GM21526 (cell line): Measurements from ENCODE around the gene DDX56.
"Not testable (repeated sequence)": the region's sequence is repeated elsewhere in the genome, so short reads cannot be mapped to it uniquely, and the experiment has no call there.

Source experiments
- ATAC-seq: cut with Tn5 transposase; IDR thresholded peaks from one replicate; pipeline ENCODE4 v1.9.1; 2021; ENCODE audit warnings: moderate library complexity; ENCODE audit not compliant: unreplicated experiment, low FRiP score

Gene DDX56

DNA sequence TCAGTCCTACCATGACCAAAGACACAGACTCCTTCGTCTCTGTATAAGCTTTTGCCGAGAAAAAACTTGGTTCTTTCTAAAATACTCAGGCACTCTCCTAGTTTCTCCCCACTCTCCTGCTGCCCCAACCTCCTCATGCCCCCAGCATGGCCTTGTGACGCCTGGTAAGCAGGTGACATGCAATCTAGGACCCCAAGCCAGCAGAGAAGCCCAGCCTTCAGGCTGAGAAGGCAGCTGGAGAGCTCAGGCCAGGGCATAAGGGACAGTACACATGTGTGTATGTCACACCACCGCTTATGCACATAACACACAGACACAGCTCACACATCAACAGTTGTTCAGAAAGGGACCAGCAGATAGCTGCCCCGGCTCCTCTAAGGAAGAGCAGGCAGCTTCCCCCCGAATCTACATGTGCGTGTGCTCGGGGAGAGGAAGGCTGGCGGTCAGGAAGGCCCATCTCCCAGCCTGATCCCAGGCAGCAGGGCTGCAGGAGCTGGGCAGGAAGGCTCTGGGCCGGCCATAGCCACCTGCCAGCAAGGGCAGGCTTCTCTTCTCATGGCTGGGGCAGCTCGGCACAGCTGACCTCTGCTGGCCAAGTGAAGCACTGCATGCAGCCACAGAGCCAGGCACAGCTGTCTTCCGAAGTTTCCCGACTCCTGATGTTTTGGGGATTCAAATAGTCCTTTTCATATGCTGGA, 8.5 kb downstream of the DDX56 start:
- ATAC-seq = no peak

DNA sequence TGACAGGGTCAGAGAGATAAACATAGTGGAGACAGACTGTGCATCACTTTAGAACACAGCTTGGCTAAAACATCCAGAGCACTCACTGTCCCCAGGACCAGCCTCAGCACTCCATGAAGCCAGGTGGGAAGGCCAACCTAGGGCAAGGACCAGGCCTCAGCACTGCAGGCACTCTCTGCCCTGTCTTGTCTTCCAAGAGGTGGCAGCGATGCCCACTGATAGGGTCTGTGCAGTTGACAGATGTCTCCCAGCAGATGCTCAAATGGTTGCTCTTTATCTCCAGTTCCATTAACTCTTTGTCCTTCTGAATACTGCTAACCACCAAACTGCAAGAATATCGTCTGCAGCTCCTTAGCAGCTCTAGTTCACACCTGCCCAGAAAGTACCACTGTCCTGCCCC, 9.1 kb downstream of the DDX56 start:
- no peak for ATAC-seq

DNA sequence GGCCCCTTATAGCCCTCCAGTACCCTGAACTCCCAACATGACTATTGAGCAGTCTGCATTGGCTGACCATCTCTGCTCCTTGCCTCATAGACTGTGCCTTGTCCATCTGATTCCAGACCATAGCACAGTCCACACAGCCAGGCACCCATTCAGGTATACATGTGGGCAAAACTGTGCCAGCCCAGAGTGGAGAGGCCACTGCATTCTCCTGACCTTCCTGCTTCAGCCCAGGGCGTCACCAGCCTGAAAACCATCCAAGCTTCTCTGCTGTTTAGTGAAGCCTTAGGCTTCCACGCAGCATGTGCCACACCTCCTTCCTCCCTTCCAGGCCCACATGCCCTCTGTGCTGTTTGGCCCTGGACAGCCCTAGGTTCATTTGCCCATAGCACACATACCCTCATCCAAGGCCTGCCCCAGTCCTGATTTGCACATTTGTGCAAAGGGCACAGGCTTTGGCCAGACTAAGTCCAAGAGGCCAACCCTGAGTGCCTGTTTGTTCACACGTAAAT, 10.5 kb downstream of the DDX56 start:
- no peak for ATAC-seq

DNA sequence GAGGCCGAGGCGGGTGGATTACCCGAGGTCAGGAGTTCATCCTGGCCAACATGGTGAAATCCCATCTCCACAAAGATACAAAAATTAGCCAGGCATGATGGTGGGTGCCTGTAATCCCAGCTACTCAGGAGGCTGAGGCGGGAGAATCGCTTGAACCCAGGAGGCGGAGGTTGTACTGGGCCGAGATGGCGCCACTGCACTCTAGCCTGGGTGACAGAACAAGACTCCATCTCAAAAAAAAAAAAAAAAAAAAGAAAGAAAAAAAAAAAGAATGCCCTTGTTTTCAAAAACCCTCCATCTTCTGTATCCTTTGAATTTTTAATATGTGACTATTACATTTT, 11.1 kb downstream of the DDX56 start:
- not testable (repeated sequence) for ATAC-seq

DNA sequence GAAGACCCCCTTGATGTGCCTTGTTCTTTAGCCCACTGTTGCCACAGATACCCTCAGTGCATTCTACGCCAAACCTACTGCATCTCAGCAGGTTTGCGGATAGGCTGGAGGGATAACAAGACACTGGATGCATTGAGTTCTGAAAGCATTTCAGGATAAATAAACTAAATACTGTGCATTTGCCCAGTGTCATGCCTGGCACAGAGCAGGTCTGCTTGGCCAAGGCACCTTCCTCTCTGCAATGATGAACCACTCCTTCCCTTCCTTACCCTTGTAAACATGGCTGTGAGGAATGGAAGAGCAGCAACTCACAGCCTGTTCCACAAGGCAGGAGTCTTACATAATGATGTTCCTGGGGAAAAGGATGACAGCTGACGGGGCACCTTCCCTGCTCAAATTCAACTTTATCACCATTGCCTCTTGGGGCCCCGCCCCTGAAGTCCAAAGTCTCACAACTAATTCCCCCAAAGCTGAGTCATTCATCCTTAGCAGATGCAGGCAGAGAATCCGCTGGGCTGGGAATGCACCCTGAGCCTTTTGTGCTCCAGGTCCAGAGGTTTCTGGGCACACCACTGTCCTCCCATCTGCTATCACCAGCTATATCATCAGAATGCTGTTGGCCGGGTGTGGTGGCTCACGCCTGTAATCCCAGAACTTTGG, 11.6 kb downstream of the DDX56 start:
- no peak for ATAC-seq

DNA sequence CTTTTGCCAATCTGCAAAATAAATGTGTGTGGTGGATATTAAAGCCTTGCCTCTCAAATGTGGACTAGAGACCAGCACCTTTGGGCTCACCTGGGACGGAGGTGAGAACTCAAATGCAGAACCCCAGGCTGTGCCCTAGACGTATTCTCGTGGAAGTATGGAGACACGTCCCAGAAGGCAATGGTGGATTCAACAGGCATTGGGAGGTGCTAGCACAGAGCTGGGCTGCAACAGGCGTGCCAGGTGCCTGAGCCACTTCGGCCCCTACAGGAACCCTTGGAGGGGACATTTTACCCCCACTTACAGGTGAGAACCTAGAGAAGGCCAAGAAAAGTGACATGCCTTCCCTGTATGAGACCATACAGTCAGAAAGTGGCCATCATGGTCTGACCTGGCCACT, 12.2 kb downstream of the DDX56 start:
- ATAC-seq = no peak

DNA sequence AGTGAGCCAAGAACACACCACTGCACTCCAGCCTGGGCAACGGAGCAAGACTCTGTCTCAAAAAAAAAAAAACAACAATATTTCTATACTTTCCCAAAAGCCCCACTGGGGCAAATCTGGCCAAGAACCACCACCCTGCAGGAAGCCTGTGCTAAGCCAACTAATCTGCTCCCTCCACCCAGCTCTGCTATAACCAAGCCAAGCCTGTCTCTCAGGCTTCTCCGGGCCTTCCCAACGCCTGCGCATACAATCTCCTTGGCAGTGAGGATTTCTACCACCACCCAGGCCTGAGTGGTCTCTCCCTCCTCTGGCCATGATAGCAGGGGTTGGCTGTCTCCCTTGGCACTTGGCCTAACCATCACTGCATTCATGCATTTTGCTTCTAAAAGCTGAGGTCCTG, 14.2 kb downstream of the DDX56 start:
- ATAC-seq = no peak

DNA sequence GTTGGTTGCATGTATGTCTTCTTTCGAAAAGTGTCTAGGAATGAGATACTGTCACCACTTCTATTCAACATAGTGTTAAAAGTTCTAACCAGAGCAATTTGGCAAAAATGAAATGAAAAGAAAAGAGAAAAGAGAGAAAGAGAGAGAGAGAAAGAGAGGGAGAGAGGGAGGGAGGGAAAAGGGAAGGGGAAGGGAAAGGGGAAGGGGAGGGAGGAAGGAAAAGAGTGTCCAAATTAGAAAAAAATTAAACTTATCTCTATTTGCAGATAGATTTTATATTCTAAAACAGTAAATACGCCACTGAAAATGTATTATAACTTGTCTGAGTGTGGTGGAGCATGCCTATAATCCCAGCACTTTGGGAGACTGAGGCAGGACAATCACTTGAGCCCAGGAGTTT, 16.2 kb downstream of the DDX56 start:
- no peak for ATAC-seq

DNA sequence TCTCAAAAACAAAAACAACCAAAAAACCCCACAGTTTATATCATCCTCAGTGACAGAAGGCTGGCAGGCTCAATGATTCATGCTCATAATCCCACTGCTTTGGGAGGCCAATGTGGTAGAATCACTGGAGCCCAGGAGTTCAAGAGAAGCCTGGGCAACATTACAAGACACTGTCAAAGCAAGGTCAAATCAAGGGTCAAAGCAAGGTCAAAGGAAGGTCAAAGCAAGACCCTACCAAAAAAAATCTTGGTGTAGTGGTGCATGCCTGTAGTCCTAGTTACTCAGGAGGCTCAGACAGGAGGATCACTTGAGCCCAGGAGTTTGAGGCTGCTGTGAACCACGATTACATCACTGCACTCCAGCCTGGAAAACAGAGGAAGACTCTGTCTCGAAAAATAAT, 18.4 kb downstream of the DDX56 start:
- no peak for ATAC-seq

DNA sequence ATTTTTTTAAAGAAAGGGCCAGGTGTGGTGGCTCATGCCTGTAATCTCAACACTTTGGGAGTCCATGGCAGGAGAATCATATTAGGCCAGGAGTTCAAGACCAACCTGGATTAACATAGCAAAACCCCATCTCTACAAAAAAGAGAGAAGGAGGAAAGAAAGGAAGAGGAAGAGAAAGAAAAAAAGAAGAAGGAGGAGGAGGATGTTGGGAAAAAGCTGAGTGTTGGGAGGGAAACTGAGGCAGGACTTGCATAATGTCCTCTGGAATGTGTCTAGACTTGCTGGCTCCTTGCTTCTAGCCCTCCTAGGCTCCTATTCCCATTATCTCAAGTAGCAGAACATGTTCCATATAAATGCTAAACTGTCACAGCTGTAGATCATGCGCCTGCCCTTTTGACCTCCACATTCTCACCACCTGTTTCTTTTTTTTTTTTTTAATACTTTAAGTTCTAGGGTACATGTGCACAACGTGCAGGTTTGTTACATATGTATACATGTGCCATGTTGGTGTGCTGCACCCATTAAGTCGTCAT, 21.2 kb downstream of the DDX56 start:
- ATAC-seq = not testable (repeated sequence)

DNA sequence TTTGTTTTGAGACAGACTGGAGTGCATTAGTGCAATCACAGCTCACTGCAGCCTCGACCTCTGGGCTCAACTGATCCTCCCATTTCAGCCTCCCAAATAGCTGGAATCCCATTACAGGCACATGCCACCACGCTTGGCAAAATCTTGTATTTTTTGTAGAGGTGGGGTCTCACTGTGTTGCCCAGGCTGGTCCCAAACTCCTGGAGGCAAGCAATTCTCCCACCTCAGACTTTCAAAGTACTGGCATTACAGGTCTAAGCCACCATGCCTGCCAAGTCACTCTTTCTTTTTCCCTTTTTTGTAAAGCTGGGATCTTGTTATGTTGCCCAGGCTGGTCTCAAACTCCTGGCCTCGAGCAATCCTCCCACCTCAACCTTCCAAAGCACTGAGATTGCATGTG, 24.3 kb downstream of the DDX56 start:
- ATAC-seq = no peak

DNA sequence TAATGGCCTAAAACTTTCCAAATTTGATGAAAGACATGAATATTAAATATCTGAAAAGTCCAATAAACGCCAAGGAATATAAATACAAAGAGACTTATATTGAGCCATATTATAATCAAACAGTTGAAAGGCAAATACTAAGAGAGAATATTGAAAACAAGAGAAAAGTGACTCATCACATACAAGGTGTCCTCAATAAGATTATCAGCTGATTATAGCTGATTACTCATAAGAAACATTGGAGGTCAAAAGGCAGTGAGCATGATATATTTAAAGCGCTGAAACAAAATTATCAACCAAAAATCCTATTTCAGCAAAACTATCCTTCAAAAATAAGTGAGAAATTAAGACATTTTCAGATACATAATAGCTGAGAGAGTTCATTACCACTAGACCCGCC, 24.8 kb downstream of the DDX56 start:
- ATAC-seq = no peak

DNA sequence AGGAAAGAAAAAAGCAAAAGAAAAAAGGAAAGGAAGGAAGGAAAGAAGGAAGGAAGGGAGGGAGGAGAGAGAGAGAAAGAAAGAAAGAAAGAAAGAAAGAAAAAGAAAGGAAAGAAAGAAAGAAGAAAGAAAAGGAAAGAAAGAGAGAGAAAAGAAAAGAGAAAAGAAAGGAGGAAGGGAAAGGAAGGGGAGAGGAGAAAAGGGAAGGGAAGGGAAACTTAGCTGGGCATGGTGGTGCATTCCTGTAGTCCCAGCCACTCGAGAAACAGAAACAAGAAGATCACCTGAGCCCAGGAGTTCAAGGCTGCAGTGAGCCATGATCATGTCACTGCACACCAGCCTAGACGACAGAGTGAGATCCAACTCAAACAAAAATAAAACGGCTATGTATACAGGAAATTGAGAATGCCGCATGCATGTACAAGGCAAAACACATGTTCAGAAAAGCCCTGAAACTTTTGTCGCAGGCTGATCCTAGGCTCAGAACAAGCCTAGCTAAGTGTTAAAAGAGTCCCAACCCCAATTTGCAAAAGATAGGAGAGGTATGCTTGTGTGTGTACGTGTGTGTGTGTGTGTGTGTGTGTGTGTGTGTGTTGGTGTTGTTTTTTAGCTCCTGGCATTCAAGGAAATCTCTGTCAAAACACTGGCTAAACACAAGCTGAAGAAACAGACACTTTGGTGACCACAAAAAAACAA, 26.0 kb downstream of the DDX56 start:
- ATAC-seq = no peak

DNA sequence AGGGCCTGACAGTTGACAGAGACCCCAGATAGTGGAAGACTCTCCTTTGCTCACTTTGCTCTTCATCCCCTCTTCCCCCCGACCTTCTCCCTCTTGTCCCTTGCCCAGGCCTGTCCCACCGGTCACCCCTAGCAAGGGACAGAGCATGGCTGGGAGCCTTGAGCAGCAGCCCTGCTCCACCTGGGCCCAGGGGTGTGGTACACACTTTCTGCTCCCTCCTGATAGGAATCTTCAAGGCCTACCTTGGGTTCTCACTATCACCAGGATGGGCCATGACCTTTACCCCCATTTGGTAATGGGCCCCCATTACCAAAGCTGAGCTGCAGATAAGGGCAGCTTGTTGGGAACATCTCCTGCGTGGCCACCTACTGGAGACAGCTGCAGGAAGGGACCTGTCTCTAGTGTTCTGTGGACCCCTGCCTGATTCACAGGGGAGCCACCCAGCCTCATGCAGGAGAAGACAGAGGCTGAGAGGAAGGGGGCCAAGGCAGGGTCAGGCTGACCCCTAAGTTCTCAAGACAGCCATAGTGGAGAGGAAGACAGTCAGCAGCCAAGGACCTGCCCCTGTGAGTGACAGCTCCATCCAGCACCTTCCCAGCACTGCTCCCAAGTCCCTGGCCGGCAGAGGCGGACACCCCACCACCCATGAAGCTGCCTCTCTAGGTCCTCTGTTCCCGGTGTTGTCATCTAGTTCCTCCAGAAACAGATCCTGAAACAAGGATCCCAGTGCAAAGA, 31.7 kb downstream of the DDX56 start:
- ATAC-seq = no peak

DNA sequence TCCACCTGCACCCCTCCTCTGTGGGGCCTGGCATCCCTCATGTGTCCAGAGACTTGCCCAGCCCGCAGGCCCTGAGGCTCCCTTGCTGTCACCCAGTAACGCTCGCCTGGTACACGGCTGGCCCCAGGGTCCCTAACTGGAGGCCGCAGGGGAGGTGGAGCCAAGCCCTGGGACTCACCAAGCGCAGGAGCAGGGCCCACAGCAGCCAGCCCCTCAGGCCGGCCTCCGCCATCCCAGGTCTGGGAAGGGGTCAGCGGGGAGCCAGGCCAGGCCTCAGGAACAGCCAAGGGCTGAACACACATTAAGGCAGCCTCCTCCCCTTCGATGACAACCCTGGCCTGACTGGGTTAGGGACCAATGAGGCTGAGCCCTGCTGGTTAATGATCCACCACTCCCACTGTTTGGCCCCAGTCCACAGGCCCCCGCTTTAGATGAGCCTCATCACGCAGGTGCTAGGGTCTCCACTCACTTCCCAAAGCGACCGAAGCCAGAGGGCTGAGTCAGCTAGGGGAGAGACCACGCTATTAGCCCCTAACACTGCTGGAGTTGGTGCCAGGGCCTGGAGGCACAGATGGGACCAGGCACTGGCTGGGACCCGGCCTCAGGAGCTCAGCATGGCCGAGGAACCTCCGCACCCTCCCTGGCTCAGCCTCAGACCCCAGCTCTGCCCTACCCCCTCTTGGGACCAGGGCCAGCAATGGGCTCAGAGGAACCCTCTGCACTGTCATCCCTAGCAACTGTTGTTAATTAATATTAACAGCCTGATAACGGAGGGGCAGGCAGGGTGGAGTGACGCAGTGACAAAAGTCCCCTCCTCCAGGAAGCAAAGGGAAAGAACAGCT, 32.5 kb downstream of the DDX56 start, which contains the start of gene NPC1L1:
Gene NPC1L1 (minus strand): TSS at position 303 of the 842 bp plus-strand sequence. CDS start 71 bp downstream, at position 232.
- ATAC-seq = no peak

DNA sequence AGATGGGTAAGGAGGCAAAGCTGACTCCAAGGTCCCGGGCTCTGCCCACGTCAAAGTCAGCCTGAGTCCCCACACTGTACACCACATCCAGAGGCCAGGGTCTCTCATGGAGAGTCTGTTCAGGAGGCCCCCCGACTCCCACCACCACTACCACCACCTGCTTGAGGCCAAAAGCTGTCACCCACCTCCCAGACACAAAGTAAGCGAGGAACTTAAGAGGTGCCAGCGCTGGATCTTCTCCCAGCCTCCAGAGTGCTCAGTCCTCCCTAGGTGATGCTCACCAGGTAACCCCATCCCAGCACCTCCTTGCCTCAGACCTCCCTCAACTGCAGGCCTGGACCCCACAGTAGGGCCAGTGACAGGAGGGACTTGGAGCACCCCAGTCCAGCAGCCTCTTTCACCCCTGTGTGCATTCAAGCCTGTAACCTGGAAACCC, 33.1 kb downstream of the DDX56 start:
- no peak for ATAC-seq

DNA sequence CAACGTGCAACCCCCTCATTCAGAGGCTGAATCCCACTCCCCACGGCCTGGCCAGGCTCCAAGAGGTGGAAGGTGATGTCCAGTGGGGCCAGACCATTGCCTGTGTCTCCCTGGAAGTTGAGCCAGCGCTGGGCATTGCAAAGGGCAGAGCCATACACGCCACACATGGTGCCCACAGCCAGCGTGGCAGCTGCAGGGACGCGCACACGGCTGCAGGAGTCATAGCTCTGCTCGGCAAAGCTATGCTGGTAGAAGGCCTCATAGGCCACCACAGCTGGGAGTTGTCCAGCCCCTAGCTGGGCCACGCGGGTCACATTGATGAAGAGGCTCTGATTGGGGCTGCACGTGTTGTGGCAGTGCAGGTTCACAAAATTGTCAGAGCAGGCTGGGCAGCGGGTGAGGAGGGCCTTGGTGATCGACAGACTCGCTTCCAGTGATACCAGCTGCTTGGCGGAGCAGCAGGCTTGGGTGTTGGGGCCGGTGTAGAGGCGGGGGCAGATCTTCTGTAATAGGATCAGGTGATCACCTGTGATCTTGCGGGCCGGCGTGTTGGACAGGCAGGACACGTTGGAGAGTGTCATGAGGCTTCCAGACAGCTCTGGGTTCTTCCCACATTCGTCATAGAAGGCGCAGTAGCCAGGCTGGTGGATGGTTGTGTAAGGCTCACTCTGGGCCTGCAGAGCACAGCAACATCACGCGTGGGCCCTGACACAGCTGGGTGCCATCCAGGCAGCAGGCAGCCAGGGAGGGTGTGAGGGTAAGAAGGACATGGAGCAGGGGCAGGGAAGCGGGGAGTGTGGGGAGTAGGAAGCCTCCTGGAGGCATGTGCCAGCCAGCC, 33.8 kb downstream of the DDX56 start:
- no peak for ATAC-seq

DNA sequence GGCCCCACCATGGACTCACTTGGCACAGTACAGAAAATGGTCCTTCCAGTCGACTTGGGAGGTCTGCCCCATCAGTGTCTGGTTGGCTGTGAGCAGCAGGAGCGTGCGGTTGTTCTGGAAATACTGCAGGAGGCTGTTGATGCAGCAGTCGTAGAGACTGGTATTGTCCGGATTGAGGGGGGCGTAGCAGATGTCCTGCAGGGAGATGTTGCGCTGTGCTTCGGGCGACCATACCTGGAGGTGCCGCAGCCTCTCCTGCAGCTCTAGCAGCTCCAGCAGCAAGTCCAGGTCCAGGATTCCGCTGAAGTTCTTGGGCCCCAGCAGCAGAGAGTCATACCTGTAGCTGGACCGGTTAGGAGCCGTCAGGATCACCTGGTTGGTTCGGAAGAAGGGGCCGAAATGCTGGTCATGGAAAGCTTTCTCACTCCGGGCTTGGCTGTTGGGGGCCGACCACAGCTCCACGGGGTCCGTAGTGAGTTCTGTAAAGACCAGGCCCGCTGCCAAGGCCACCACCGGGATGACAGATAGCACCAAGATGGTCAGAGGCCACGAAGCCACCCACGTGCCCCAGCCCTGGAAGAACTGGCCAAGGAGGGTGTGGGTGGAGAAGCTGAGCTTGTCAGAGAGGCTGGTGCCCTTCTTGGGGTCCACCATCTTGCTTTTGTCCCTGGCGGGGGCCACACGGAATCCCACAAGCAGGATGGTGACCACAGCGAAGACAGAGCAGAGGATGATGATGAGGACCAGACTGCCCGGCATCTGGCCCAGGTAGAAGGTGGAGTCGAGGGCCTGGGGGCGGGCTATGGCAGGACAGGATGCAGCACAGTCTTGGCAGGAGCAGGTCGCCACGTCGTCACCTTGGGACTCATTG, 34.7 kb downstream of the DDX56 start:
- ATAC-seq = no peak
